Adrenal gland (tissue), 19 donors: ENCODE measurements around the gene JAM3. TPM values are rescaled to one million over a fixed set of nuclear protein-coding genes. Genes with fewer than 3 reads are reported as not detected.

Source experiments
- DNase-seq, 7 donors: peaks; one replicate each; pipeline ENCODE4 v3.0.0-alpha.2; 2019 to 2020
- H3K27ac ChIP-seq, 5 donors: fragments of 200-600 bp; sonication (generic) in 4 of 5; 1 replicate in 3 of 5; 2 replicates in 2 of 5; pipeline versions ENCODE4 v1.5.1 to v1.8.0; 2016 to 2020; ENCODE audit warnings: mild to moderate bottlenecking in 1 of 5
- H3K27me3 ChIP-seq: fragments of 200-600 bp; 2 replicates; pipeline ENCODE4 v1.8.0; 2021
- H3K36me3 ChIP-seq, 2 donors: fragments of 200-600 bp; replicated peaks in 1 of 2; 1 replicate in 1 of 2; 2 replicates in 1 of 2; pipeline versions ENCODE4 v1.5.1 to v1.8.0; 2018 to 2022
- H3K4me1 ChIP-seq, 2 donors: fragments of 200-600 bp; replicated peaks in 1 of 2; 1 replicate in 1 of 2; 2 replicates in 1 of 2; pipeline versions ENCODE4 v1.5.1 to v1.8.0; 2018 to 2021
- H3K4me3 ChIP-seq, 4 donors: fragments of 200-600 bp; sonication (generic) in 3 of 4; one replicate each; pipeline ENCODE4 v1.5.1; 2016 to 2018
- H3K9me3 ChIP-seq, 3 donors: fragments of 200-600 bp; sonication (generic) in 1 of 3; replicated peaks in 1 of 3; 1 replicate in 2 of 3; 2 replicates in 1 of 3; pipeline versions ENCODE4 v1.5.1 to v1.8.0; 2016 to 2021
- POLR2A ChIP-seq, 2 donors: fragments of 450-650 bp; IDR thresholded peaks; one replicate each; pipeline ENCODE4 v1.6.1; 2017; ENCODE audit warnings: antibody characterized with exemption in 2 of 2, mild to moderate bottlenecking in 2 of 2, moderate library complexity in 1 of 2
- WGBS, 4 donors: extraction: QIAGEN DNeasy Blood & Tissue Kit in 2 of 4; methylation state at CpG; one replicate each; pipeline versions ENCODE4 v1.1.5 to v1.1.7; 2013 to 2017; 5-methylcytosine and 5-hydroxymethylcytosine counted together
- intact Hi-C, 2 donors: fragments of 100-400 bp; cut with DNase I; formaldehyde crosslinking; loops; one replicate each; pipeline versions ENCODE4 v1.14.1 to v1.15.0; 2022 to 2023
- long read RNA-seq, 10 donors: library from polyadenylated mRNA in 3 of 10; unstranded in 2 of 10; stranded (forward) in 1 of 10; transcript quantifications; one replicate each; pipeline ENCODE4 v2.0.0 and lab custom pipeline, GENCODE V29; 2021 to 2026
- polyA plus RNA-seq, 3 donors: library from polyadenylated mRNA; stranded (reverse); fragments of 200-250 nt in 2 of 3; fragments of 350-450 nt in 1 of 3; fragmentation: Illumina TruSeq in 1 of 3; extraction: RNeasy Lipid Tissue Mini Kit (QIAGEN cat#74804) in 1 of 3; gene quantifications; one replicate each; pipeline ENCODE4 v1.2.3, GENCODE V29; 2013 to 2014
- total RNA-seq, 9 donors: library from RNA; depleted of rRNA in 4 of 9; stranded (reverse); fragments of >200 nt in 4 of 9; fragments of 120-200 nt in 1 of 9; fragmentation: NEBNext Ultra II Directional in 1 of 9; extraction: Animal tissue kit (Norgen Biotek cat#: 25700) in 1 of 9; gene quantifications; one replicate each; pipeline versions ENCODE4 v1.1.0 to v1.2.4, GENCODE V29; 2013 to 2023
- TF ChIP-seq, protein P1 (sequence below), 6 experiments: fragments of 450-650 bp in 4 of 6; fragments of 200-600 bp in 2 of 6; sonication (generic) in 1 of 6; IDR thresholded peaks; 1 replicate in 5 of 6; 2 replicates in 1 of 6; pipeline versions ENCODE4 v1.5.1 to v1.8.0; 2016 to 2021; ENCODE audit warnings: antibody characterized with exemption in 6 of 6, mild to moderate bottlenecking in 2 of 6, moderate library complexity in 1 of 6
- donor health status: healthy with polysubstance abuse.
- donor health status: Bipolar disorder and iron deficiency.
- donor health status: DM: yes; HTN: yes; CAD: no.
- donor health status: DM: no; HTN: no; CAD: no.
- donor health status: DM: no; HTN: no; CAD: no.
- donor health status: DM: yes; HTN: yes; CAD: no.

The JAM3 gene
- total RNA-seq: 10 to 100 TPM; 19.2 to 42.2 (median 38.1) TPM
- polyA plus RNA-seq: 10 to 100 TPM; 18.0 to 24.3 (median 23.3) TPM
- long read RNA-seq, donor 1, partial matches to known transcripts: 0 of 5 reads
- long read RNA-seq, donor 1, other reads (novel, unspliced or antisense): 0 of 5 reads
- long read RNA-seq, donor 2, partial matches to known transcripts: 0 of 1 reads
- long read RNA-seq, donor 2, other reads (novel, unspliced or antisense): 0 of 1 reads
- long read RNA-seq, donor 3, partial matches to known transcripts: 0 of 4 reads
- long read RNA-seq, donor 3, other reads (novel, unspliced or antisense): 0 of 4 reads
- long read RNA-seq, donor 4, transcript JAM3-201 (9 exons, 3,912 nt): major isoform, 6 of 11 reads
- long read RNA-seq, donor 4, partial matches to known transcripts: 0 of 11 reads
- long read RNA-seq, donor 4, other reads (novel, unspliced or antisense): 5 of 11 reads
- long read RNA-seq, donor 5, transcript JAM3-201 (9 exons, 3,912 nt): major isoform, 129 of 137 reads
- long read RNA-seq, donor 5, partial matches to known transcripts: 2 of 137 reads
- long read RNA-seq, donor 5, other reads (novel, unspliced or antisense): 5 of 137 reads
- long read RNA-seq, donor 6, transcript JAM3-201 (9 exons, 3,912 nt): major isoform, 8 of 10 reads
- long read RNA-seq, donor 6, partial matches to known transcripts: 0 of 10 reads
- long read RNA-seq, donor 6, other reads (novel, unspliced or antisense): 1 of 10 reads
- long read RNA-seq, donor 7, partial matches to known transcripts: 0 of 1 reads
- long read RNA-seq, donor 7, other reads (novel, unspliced or antisense): 0 of 1 reads
- long read RNA-seq, donor 8, transcript JAM3-201 (9 exons, 3,912 nt): major isoform, 6 of 6 reads
- long read RNA-seq, donor 8, partial matches to known transcripts: 0 of 6 reads
- long read RNA-seq, donor 8, other reads (novel, unspliced or antisense): 0 of 6 reads
- long read RNA-seq, donor 9, partial matches to known transcripts: 8 of 9 reads
- long read RNA-seq, donor 9, other reads (novel, unspliced or antisense): 0 of 9 reads
- long read RNA-seq, donor 10, partial matches to known transcripts: 0 of 4 reads
- long read RNA-seq, donor 10, other reads (novel, unspliced or antisense): 0 of 4 reads

DNA sequence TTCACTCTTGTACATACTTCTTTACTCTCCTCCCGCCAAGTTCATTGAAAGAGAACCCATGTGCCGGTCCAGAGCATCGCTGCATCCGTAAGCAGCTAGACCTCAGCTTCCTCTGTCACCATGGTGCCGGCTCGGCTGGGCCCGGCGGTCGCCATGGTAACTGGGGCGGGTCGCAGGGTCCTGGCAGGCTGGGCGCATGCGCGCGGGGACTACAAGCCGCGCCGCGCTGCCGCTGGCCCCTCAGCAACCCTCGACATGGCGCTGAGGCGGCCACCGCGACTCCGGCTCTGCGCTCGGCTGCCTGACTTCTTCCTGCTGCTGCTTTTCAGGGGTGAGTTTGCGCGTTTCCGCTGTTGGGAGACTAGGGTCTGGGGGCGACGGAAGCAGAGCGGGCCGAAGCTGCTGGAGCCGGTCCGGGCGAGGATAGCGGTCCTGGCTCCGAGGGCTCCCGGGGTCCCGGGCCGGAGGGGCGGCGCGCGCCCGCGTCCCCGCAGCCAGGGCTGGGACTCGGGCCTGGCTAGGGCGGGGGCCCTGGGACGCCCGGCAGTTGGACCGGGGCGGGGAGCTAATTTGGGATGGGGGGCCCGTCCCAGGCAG, at the start of gene JAM3:
TSS of gene JAM3 (plus strand) at position 244 of the 597 bp plus-strand sequence. CDS start at position 256, 12 bp downstream.
- no peaks in the 10 kb centered on the region for H3K36me3 ChIP-seq
- 0 to 1% (median 0%) methylated on average over 8 to 57 of the region's 57 CpGs for WGBS, 4 donors
- peaks cover 0 to 7% of the 10 kb centered on the region in 2 donors for H3K4me1 ChIP-seq

GRCh38 chr11:134019500-134019899, 49.4 kb upstream of the JAM3 start:
- 60 to 66% (median 62%) methylated on average over 7 of the region's 7 CpGs for WGBS, 4 donors

More for the DNA sequence above, at the start of gene JAM3:
- Histone ChIP-seq H3K9me3 (no peaks in the 10 kb centered on the region), H3K4me3 (peak within 1 kb of the TSS; percentile 50 to 96 (median 78)), H3K27me3 (no peaks in the 10 kb centered on the region), H3K27ac (peak within 1 kb of the TSS in 4 of 5 donors; percentile 39 to 86 (median 68))
- TF ChIP-seq POLR2A (IDR thresholded peaks at IDR 0.05): peak; percentile 73 to 91
- TF ChIP-seq, protein P1, sequence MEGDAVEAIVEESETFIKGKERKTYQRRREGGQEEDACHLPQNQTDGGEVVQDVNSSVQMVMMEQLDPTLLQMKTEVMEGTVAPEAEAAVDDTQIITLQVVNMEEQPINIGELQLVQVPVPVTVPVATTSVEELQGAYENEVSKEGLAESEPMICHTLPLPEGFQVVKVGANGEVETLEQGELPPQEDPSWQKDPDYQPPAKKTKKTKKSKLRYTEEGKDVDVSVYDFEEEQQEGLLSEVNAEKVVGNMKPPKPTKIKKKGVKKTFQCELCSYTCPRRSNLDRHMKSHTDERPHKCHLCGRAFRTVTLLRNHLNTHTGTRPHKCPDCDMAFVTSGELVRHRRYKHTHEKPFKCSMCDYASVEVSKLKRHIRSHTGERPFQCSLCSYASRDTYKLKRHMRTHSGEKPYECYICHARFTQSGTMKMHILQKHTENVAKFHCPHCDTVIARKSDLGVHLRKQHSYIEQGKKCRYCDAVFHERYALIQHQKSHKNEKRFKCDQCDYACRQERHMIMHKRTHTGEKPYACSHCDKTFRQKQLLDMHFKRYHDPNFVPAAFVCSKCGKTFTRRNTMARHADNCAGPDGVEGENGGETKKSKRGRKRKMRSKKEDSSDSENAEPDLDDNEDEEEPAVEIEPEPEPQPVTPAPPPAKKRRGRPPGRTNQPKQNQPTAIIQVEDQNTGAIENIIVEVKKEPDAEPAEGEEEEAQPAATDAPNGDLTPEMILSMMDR (IDR thresholded peaks at IDR 0.05): no peak
- intact Hi-C loops: no loop called here
- DNase-seq: peak; percentile 96 to 98 (median 97)

DNA sequence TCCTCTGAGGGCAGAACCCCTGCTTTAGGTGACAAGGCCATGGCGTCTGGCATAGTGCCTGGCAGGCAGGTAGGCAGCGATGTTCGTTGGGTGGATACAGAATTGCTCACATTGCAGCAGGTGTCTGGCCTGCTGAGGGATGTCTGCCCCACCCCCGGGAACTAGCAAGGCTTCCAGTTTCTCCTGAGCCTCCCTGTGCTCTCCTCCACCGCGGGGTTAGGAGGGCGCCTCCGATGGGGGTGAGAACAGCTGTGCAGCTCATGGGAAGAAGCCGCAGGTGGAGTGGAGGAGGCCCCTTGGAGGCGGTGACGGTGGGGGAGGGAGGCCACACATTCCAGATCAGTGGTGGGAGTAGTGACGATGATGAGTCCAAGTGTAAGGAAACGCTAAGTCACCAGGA, 48.3 kb upstream of the JAM3 start:
- Histone ChIP-seq H3K4me3 (no peak overlapping the region), H3K27ac (no peak overlapping the region), H3K4me1 (no peaks in the 10 kb centered on the region), H3K36me3 (no peaks in the 10 kb centered on the region), H3K9me3 (no peaks in the 10 kb centered on the region), H3K27me3 (no peaks in the 10 kb centered on the region)
- DNase-seq: no peak
- intact Hi-C loops: no loop called here
- 77 to 84% (median 80%) methylated on average over 9 to 13 of the region's 13 CpGs for WGBS, 4 donors
- TF ChIP-seq POLR2A (IDR thresholded peaks at IDR 0.05): no peak
- TF ChIP-seq, protein P1 (IDR thresholded peaks at IDR 0.05): no peak

More at GRCh38 chr11:134019500-134019899, 49.4 kb upstream of the JAM3 start:
- Histone ChIP-seq H3K9me3 (no peaks in the 10 kb centered on the region), H3K27me3 (no peaks in the 10 kb centered on the region), H3K4me1 (no peaks in the 10 kb centered on the region), H3K36me3 (no peaks in the 10 kb centered on the region), H3K4me3 (no peak overlapping the region), H3K27ac (no peak overlapping the region)
- intact Hi-C loops: no loop called here
- no peak for TF ChIP-seq POLR2A (IDR thresholded peaks at IDR 0.05)
- no peak for DNase-seq

DNA sequence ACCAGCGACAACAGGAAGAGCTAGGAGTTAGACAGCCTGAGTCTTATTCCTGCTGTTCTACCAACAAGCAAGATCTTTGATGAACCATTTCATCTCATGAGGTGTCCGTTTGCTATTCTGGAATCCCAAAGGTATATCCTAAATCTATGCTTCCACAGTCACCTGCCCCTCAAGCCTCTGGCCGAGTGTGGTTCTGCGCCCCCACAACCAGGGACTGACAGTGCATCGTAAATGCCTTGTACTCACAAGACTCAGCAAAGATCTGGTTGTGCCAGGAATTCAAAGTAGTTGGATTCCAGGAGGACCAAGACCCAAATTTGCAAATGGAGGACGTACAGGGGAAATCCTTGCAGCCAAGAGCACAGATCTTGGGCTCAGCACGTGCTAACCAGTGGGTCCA, 47.5 kb upstream of the JAM3 start:
- Histone ChIP-seq H3K4me3 (no peak overlapping the region), H3K9me3 (no peaks in the 10 kb centered on the region), H3K27me3 (no peaks in the 10 kb centered on the region), H3K36me3 (no peaks in the 10 kb centered on the region), H3K27ac (no peak overlapping the region), H3K4me1 (no peaks in the 10 kb centered on the region)
- intact Hi-C loops: no loop called here
- no peak for DNase-seq
- WGBS, 4 donors: 77 to 85% (median 81%) methylated on average over 7 of the region's 7 CpGs
- TF ChIP-seq, protein P1 (IDR thresholded peaks at IDR 0.05): no peak
- no peak for TF ChIP-seq POLR2A (IDR thresholded peaks at IDR 0.05)
